GM19328 (cell line): ENCODE results near the gene SLC35E1.

Experiments used
- ATAC-seq: cut with Tn5 transposase; IDR thresholded peaks from one replicate; pipeline ENCODE4 v1.9.1; 2021; ENCODE audit warnings: mild to moderate bottlenecking, moderate library complexity; ENCODE audit not compliant: unreplicated experiment

Gene SLC35E1

DNA sequence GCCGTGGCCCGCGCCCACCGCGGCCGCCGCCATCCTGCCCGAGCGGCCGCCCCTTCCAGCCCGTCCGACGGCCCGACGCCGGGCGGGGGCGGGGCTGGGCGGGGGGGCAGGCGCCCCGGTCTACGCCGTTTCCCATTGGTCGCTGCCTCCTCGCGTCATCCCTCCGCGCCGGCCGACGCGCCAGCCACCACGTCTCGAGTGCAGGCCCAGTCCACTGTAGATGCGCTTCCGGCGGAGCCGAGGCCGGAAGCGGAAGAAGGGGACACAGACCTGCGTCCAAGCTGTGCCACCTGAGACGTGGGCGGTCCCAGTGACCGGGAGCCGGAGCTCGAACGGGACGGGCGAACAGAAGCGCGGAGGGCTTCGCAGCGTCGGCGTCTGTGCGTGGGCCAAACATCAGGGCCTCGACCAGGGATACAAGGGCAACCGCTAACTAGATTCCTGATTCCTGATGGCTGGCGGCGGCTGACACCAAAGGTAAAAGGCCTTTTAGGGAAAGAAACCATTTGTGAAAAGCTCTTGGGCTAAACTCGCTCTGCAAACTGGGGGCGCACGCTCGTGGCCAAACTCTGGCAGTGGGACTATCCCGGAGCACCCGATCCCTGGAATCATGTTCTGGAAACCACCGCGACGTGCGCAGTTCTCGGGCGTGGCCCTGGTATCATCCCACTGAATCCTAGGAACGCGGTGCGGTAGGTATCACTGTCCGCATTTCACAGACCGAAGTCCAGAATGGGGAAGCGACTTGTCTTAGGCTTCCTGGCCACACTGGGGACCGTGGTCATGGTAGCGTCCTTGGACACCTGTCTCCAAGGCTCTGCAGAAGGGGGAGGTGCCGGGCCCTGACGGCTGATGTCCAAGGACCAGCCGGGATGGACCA, at the start of gene SLC35E1:
TSS of gene SLC35E1 (minus strand) at position 84 of the 880 bp plus-strand sequence. CDS start at position 33, 51 bp downstream.
- peak; percentile 76 for ATAC-seq

DNA sequence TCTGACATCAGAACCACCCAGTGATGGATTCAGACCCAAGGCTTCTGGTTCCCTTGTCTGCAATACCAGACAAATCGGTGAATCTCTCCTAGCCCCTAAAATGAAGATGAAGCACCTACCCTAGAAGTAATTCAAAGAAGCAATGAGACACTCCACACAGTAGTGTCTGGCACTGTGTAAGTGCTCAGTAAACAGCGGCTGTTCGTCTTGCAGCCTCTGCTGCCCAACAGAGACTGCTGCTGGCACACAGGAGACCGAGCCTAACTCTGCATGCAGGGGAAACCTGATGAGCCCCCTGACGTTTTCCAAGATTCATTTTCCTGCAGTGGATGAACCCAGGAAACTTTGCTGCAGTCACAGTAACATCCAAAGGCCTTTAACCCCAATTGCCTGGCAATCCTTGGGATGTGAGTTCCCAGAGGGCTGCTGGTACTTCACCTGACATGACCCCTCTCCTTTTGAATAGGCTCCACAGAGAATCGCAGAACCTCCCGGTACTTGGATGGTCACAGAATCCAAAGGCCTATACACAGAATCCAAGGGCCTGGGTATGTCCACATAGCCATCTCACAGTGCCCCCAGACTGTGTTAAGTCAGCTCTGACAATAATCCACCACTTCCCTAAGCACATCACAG, 49.1 kb upstream of the SLC35E1 start:
- ATAC-seq = no peak

DNA sequence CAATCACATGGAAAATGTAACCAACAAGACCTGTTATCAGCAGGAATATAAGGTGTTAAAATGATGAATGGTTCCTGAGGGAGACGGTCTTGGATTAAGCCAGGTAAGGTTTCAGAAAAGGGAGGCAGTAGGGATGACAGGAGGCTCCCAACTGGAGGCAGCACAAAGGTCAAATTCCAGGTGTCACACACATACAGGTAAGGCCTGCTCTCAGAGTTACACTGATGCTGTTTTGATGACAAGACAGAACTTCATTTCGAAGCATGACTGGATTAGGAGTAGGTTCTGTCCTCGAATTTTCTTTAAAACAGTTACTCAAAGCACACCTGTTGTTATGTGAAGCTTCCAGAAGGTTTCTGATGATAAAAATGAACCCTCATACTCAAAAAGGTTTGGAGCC, 48.4 kb upstream of the SLC35E1 start:
- ATAC-seq = no peak

DNA sequence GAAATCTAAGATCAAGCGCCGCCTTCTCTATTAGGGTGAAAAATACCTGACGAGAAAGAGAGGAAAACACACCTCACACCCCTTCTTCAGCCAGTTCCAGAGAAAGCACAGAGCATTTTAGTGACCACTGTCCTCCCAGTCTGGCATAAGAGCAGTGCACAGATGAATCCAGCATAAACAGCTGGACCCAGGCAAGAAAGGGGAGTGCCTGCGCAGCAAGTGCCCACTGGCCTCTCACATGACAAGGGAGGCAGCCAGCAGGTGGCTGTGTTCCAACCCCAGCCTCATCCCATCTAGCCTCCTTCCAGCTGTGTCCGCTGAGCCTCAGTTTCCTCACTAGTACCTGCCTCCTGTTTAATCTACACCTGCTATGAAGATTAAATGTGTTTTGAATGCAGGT, 47.8 kb upstream of the SLC35E1 start:
- no peak for ATAC-seq

DNA sequence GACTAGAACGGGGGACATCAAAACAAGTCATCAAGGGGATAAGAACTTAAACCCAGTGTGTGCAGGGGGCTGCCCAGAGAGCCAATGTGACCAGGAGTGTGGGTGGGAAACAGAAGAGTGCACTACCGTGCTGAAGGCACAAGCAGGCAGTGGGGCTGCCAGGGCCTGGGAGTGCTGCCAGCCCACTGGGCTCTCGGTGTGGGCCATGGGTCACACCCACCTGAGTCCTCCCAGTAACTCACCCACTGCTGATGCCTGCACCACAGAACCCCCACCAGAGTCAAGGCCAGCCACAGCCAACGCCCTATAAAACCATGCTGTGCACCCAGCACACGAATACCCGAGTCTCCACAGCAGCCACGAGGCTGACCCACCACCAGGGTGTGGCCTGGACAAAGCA, 47.2 kb upstream of the SLC35E1 start:
- ATAC-seq = no peak

DNA sequence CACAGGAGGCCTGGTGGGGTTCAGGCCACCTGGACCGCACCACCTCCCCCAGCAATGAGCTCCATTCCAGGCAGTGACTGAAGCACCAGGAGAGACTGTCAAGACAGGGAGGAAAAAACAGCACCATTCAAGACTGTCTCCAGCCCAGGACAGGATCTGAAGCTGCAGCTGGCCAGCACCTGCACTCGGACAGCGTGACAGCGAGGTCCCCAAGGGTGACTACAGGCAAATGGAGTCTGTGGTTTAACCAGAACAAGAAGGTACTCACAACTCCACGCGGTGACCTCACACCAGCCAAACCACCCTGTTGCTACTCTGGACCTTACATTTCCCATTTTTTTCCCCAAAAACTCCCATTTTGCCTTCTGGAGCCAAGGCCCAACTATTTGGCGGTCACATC, 46.0 kb upstream of the SLC35E1 start:
- no peak for ATAC-seq

DNA sequence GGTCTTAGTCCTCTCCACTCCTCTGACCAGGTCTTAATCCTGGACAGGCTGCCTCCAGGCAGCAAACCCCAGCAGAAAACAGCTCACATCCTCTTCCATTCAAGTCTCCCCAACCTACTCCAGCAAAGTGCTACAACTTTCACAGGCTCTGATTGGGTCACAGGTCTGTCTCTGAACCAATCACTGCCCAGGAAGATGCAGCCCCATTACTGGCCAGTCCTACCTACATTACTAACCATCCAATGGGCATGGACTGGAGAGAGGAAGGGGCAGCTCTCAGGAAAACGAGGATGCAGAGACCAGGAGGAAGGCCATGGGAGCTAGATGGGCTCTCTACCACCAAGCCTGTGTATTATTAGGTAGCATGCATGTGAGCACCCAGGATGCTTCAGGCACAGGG, 43.6 kb upstream of the SLC35E1 start:
- ATAC-seq = no peak

DNA sequence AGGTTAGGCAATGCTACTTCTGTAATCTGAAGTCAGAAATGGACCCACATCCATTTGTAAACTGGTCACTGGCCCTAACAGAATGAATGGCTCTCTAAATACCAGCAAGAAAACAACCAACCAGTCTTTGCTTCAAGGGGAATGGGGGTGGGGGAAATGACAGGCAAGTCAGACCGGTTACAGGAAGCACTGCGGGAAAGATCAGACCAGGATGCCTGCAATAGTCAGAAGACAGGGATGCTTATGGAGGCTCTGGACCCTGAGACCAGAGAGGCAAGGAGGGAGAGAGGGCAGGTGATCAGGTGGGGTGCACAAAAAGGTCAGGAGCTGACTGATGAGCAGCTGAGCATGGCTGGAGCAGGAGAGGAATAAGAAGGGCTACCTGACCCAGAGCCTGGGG, 42.7 kb upstream of the SLC35E1 start:
- no peak for ATAC-seq

DNA sequence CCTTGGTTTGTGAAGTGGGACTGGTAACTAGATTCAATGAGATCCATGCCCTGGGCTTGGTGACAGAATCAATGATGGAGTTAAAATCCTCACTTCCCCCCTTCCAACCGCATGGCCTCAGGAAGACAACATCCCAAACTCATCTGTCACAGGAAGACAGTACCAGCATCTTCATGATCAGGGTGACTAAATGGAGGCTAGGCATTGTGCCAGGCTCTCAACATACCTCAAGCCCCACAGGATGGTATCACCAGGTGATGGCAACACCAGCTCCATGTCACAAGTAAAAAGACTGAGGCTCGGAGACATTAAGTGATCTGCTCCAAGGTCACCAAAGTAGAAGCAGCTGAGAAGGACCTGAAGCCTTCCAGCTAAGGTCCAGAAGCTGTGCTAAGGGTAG, 41.6 kb upstream of the SLC35E1 start:
- no peak for ATAC-seq

DNA sequence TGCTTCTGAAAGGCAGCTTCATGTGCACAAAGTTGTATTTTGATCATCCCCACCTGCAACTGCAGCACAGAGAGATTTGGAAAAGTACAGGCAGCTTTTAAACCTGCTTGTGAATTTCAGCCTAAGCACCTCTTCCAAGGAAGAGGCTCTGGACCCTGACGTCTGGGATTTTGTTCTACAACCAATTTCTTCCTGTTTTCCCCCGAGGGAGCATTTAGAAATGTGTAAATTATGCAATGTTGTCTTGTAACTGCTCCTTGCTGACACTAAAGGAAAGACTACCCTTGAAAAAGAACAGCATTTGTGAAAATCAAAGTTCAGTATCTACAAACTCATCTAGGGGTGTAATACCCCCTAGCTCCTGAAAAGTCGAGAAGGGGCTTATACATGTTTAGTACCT, 40.4 kb upstream of the SLC35E1 start:
- no peak for ATAC-seq

DNA sequence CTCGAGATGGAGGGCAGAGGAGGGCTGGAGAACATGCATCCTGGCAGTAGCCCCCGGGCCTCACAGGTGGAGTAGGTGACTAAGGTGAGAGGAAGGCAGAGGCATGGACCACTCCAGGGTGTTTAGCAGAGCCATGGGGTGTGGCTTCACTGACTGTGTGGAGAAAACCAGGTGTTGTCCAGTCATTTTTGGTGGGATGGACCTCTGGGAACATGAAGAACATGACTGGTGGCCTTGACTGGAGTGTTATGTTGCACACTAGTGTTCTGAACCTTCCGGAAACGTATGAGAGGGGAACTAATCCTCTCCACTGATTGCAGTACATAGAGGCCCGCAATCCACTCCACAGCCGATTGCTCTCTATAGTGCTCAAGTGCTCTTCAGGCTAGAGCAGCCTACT, 38.9 kb upstream of the SLC35E1 start:
- no peak for ATAC-seq

DNA sequence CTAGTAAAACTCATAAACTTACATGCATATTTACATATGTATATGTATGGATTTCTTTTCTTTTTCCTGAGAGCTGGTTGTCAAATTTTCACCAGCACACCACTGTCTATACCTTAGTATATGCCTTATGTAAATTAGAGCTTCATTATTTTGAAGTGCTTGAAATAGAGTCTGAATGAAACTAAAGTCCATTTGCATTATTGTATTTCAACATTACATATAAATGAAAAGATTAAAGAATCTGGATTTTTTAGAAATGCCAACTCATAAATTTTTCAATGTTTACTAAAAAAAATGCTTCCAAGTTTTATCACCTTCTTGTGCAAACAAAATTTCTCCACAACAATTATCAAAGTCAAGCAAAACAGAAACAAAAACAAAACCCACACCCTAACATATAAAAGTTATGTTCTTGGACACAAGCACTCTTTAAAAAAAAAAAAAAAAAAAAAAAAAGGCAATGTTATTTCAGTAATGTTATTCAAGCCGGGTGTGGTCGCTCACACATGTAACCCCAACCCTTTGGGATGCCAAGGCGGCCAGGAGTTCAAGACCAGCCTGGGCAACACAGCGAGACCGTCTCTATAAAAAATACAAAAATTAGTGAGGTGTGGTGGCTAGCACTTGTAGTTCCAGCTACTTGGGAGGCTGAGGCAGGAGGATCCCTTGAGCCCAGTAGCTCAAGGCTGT, 37.4 kb upstream of the SLC35E1 start:
- ATAC-seq = no peak

DNA sequence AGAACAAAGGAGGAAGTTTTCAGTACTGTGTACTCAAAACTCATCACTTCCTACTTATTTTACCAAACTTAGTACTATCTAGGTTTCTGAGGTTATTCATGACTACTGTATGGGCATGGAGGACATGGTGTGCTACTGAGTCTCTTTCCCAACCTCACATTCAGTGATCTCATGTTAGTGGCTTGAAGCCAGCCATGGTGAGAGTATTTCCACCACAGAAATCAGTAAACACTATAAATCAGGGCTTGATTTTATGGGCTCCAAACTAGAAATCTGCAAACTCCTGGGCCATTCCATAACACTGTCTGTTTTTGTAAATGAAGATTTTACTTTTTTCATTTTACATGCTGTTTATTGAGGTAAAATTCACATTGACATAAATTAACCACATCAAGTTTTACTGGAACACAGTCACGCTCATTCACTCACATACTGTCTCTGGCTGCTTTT, 36.1 kb upstream of the SLC35E1 start:
- ATAC-seq = no peak

DNA sequence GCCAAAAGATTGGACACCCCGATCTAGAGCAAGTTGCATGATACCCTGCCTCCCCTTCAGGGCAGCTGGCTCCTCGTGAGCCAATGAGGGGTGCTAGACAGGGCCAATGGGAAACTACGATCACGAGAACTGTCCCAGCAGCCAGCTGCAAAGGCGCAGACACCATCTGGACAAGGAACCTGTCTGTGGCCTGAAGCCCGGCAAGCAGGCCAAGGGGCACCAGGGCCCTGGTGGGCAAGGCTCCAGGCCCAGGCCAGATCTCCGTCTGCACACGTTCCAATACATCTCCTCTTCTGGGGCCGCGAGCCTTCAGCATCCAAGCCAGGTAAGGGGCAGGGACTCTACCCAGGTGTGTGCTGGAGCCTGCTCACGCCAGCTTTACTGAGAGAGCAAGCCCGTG, 35.6 kb upstream of the SLC35E1 start:
- ATAC-seq = no peak

DNA sequence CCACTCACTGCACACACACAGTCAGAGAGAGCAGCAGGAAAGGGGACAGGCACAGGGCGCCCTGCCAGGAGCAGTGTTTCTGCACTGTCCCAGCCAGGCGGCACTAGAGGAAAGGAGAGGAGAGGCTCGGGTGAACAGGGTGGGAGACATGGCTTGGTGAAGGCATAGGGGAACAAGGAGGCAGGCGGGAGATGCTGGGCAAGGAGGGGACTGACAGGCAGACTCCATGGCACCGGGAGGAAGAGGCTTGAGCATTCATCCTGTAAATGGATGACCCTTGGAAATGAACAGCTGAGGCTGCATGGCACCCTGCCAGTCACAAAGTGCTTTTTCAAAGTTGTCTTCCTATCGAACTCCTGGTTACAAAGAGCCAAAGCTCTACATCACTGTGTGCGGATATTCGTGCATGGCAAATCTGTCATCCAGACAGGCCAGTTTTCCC, 33.4 kb upstream of the SLC35E1 start:
- no peak for ATAC-seq

DNA sequence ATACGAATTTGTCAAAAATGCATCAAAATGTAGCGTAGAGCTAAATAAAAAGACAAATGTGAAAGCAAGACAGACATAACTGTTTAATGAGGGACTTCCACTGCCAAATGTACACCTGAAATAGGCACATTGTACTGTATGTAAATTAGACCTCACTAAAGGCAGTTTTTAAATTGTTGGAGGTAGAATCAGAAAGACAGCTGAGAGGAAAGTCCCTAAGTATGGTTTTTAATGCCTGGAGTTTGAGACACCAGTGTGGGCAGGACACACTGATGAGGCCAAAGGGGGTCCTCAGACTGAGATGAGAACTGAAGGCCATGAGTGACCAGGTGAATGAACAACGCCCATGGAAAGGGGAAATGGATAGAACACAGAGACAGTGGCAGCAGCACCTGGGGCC, 32.9 kb upstream of the SLC35E1 start:
- ATAC-seq = no peak

DNA sequence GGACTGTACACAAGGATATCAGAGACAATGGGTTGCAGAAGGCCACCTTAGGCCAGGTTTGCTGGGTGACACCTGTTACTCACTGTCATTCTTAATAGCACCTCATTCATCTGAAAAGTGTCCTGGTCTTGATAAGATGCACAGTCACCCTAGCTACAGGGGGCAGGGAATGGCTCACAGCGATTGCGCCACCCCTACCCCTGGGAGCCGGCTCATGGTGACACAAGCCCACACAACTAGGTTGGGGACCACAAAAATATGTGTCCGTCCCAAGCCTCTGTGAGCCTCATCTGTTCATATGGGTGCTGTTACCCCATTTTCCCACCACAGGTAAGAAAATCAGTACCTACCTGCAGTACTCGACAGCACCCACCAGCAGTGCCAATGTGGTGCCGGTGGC, 32.4 kb upstream of the SLC35E1 start:
- ATAC-seq = no peak

DNA sequence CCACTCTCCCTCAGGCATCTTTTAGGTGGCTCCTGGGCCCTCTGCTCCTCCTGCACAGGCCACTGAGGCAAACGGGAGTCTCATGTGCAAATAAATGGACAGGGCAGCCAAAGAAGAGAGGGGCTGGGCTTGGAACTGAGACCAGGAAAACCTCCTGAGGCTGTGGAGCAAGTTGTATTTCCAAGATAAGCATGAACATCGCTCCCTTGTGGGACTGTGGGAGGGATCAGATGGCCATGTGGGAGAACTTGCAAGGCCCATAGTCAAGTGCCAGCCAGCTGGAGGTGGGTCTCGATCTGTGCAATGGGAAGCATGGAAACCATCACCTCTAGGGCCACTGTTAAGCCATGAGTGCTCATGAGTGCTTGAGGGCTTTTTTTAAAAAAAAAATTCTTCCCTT, 30.9 kb upstream of the SLC35E1 start:
- no peak for ATAC-seq

DNA sequence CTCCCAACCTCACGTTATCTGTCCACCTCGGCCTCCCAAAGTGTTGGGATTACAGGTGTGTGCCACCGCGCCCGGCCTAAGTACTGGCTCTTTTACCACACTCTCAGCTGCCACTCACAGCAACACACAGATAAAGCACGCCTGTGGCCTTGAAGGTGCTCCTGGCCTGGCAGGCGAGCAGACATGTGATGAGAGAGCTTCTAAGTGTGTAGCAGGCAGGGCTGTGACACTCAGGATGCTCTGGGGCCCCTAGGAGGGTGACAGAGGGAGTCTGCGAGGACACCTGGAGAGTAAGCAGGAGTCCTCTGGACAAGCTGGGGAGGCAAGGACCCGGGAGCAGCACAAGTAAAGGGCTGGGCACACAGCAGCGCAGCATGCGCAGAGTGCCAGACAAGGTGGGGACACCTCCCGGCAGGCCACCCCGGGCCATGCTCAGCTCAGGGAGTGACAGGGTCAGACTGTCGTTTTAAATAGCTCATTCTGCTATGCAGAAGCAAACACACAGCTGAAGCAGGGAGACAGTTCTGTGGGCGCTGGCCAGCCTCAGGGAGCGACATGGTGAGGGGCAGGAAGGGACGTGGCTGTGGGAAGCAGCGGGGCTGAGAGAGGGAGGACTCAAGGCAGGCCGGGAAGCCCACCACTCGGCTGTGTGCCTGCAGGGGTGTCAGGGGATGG, 29.3 kb upstream of the SLC35E1 start:
- ATAC-seq = no peak

DNA sequence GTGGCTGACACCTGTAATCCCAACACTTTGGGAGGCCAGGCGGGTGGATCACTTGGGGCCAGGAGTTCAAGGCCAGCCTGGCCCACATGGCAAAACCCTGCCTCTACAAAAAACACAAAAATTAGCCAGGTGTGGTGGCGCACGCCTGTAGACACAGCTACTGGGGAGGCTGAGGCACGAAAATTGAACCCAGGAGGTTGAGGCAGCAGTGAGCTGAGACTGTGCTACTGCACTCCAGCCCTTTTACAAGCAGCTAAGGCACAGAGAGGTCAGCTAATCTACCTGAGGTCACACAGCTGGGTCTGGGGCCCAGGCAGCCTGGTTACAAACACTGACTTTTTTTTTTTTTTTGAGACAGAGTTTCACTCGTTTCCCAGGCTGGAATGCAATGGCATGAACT, 28.6 kb upstream of the SLC35E1 start:
- ATAC-seq = no peak

DNA sequence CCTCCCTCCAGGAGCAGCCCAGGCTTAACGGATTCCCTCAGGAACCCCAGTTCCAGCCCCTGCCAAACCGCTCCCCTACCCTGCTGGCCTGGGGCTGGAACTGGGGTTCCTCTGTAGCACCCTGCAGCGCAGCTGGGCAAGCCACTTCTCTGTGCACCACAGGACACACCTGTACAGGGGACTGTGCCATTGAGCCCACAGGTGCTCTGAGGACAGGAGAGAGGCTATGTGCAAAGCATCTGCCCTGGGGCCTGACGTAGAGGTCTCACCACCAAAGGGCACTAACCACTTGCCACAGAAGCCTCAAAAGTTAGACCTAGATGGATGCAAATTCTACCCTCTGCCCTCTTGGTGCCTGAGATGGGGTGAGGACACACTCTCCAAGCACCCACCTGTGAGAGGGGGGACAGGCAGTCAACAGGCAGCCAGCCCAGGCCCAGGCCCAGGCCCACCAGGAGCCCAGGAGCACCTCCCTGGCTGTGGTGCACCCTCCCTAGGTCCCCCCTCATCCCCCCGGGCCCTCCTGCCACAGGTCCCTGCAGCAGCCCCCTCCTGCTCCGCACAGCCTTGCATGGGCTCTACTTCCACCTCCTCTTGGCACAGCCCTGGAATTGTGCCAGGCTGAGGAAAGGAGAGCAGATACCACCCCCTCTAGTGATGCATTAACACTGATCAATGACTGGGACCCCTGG, 27.6 kb upstream of the SLC35E1 start:
- no peak for ATAC-seq
